ENCODE data around the gene ASGR1. TPM values are rescaled to one million over a fixed set of nuclear protein-coding genes. Genes with fewer than 3 reads are reported as not detected.

ASGR1 gene
- total RNA-seq, 2 donors from 2014 or later, result 1.9 to 5.4 TPM

- Histone ChIP-seq H3K4me1 (ENCODE audit: control insufficient read depth in 1 of 2, low read depth in 2 of 2) (peaks cover 4 to 16% of the 10 kb centered on the region in 2 donors), H3K9me3 (no peaks in the 10 kb centered on the region), H3K4me3 (no peak overlapping the region), H3K27ac (no peak overlapping the region), H3K36me3 (peaks cover 57% of the 10 kb centered on the region), H3K27me3 (replicated peaks; ENCODE audit: insufficient read depth) (no peaks in the 10 kb centered on the region)
- ATAC-seq (ENCODE audit: insufficient number of reproducible peaks, low FRiP score, low read depth), result no peak
- DNase-seq (ENCODE audit: low spot score), result no peak
- TF ChIP-seq, protein P1, sequence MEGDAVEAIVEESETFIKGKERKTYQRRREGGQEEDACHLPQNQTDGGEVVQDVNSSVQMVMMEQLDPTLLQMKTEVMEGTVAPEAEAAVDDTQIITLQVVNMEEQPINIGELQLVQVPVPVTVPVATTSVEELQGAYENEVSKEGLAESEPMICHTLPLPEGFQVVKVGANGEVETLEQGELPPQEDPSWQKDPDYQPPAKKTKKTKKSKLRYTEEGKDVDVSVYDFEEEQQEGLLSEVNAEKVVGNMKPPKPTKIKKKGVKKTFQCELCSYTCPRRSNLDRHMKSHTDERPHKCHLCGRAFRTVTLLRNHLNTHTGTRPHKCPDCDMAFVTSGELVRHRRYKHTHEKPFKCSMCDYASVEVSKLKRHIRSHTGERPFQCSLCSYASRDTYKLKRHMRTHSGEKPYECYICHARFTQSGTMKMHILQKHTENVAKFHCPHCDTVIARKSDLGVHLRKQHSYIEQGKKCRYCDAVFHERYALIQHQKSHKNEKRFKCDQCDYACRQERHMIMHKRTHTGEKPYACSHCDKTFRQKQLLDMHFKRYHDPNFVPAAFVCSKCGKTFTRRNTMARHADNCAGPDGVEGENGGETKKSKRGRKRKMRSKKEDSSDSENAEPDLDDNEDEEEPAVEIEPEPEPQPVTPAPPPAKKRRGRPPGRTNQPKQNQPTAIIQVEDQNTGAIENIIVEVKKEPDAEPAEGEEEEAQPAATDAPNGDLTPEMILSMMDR (IDR thresholded peaks at IDR 0.05), result no peak
Measured at GRCh38 chr17:7224661-7225111, 45.5 kb upstream of the ASGR1 start.

GRCh38 chr17:7224110-7224509 is 44.9 kb upstream of the ASGR1 start:
- Histone ChIP-seq H3K27ac (no peak overlapping the region), H3K36me3 (peaks cover 51% of the 10 kb centered on the region)
- TF ChIP-seq, protein P1 (IDR thresholded peaks at IDR 0.05), result no peak

GRCh38 chr17:7223375-7223774 is 44.2 kb upstream of the ASGR1 start:
- TF ChIP-seq, protein P1 (IDR thresholded peaks at IDR 0.05), result no peak
- peaks cover 5 to 28% of the 10 kb centered on the region in 2 donors for H3K4me1 ChIP-seq (ENCODE audit: control insufficient read depth in 1 of 2, low read depth in 2 of 2)
- H3K36me3 ChIP-seq, result peaks cover 44% of the 10 kb centered on the region
- ATAC-seq (ENCODE audit: insufficient number of reproducible peaks, low FRiP score, low read depth) (no peak), DNase-seq (ENCODE audit: low spot score) (no peak)
- H3K27me3 ChIP-seq (replicated peaks; ENCODE audit: insufficient read depth), result no peaks in the 10 kb centered on the region
- H3K27ac ChIP-seq, result no peak overlapping the region
- no peak overlapping the region for H3K4me3 ChIP-seq
- no peaks in the 10 kb centered on the region for H3K9me3 ChIP-seq

More at GRCh38 chr17:7224110-7224509, 44.9 kb upstream of the ASGR1 start:
- Histone ChIP-seq H3K27me3 (replicated peaks; ENCODE audit: insufficient read depth) (no peaks in the 10 kb centered on the region), H3K4me3 (no peak overlapping the region), H3K9me3 (no peaks in the 10 kb centered on the region), H3K4me1 (ENCODE audit: control insufficient read depth in 1 of 2, low read depth in 2 of 2) (peaks cover 4 to 21% of the 10 kb centered on the region in 2 donors)
- ATAC-seq (ENCODE audit: insufficient number of reproducible peaks, low FRiP score, low read depth), result no peak
- no peak for DNase-seq (ENCODE audit: low spot score)

GRCh38 chr17:7222972-7223292 is 43.8 kb upstream of the ASGR1 start:
- DNase-seq (ENCODE audit: low spot score), result no peak

DNA sequence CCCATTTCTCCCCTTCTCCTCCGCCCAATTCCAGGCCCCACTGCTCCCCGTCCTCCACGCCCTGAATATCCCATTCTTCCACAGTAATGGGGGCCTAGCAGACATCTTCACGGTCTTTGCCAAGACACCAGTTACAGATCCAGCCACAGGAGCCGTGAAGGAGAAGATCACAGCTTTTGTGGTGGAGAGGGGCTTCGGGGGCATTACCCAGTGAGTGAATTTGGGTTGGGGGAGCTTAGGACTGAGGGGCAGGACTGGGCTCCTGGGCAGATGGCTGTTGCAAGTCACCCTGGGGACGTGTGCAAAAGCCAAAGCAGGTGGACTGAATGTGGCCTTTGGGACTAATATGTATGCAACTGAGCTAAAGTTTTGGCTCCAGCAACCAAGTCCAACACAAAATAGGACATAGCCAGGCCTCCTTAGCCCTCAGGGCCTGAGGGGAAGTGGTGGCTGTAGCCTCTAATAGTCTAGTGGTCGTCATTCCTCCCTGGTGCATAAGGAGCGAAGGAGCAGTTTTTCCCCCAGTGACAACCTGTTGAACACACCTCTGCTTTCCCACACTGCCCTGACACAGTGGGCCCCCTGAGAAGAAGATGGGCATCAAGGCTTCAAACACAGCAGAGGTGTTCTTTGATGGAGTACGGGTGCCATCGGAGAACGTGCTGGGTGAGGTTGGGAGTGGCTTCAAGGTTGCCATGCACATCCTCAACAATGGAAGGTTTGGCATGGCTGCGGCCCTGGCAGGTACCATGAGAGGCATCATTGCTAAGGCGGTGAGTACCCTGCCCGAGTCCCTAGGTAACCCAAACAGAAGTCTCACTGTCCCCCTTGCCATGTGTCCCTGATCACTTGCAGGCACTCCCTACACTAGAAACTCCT is 43.2 kb upstream of the ASGR1 start:
- Histone ChIP-seq H3K27ac (no peak overlapping the region), H3K27me3 (replicated peaks; ENCODE audit: insufficient read depth) (no peaks in the 10 kb centered on the region), H3K4me3 (no peak overlapping the region), H3K4me1 (ENCODE audit: control insufficient read depth in 1 of 2, low read depth in 2 of 2) (peaks cover 12 to 37% of the 10 kb centered on the region in 2 donors), H3K9me3 (no peaks in the 10 kb centered on the region), H3K36me3 (peaks cover 36% of the 10 kb centered on the region)
- TF ChIP-seq, protein P1 (IDR thresholded peaks at IDR 0.05), result no peak
- DNase-seq (ENCODE audit: low spot score), result no peak
- no peak for ATAC-seq (ENCODE audit: insufficient number of reproducible peaks, low FRiP score, low read depth)

More at GRCh38 chr17:7222972-7223292, 43.8 kb upstream of the ASGR1 start:
- no peak overlapping the region for H3K4me3 ChIP-seq
- H3K36me3 ChIP-seq, result peaks cover 40% of the 10 kb centered on the region
- no peaks in the 10 kb centered on the region for H3K27me3 ChIP-seq (replicated peaks; ENCODE audit: insufficient read depth)
- no peaks in the 10 kb centered on the region for H3K9me3 ChIP-seq
- H3K4me1 ChIP-seq (ENCODE audit: control insufficient read depth in 1 of 2, low read depth in 2 of 2), result peaks cover 9 to 33% of the 10 kb centered on the region in 2 donors
- no peak for ATAC-seq (ENCODE audit: insufficient number of reproducible peaks, low FRiP score, low read depth)
- H3K27ac ChIP-seq, result no peak overlapping the region
- TF ChIP-seq, protein P1 (IDR thresholded peaks at IDR 0.05), result no peak

All from thoracic aorta (tissue), 2 donors.